HEK293 (cell line): ENCODE measurements around the gene SAMD4B.
A peak's percentile ranks its signal among the peaks of the same experiment; 100 is the strongest.

ENCODE experiments used
- CTCF ChIA-PET: fragments of 350-600 bp; formaldehyde crosslinking; extraction: SDS; loops from one replicate; lab custom pipeline; 2021; ENCODE audit warnings: antibody characterized with exemption; lab: Yijun Ruan, JAX
- POLR2A ChIA-PET: fragments of 300-600 bp; formaldehyde crosslinking; extraction: SDS; loops from one replicate; lab custom pipeline; 2020; ENCODE audit warnings: antibody characterized with exemption, inconsistent platforms; lab: Yijun Ruan, JAX
- H3K27ac ChIP-seq: fragments of 200-500 bp; sonication (Bioruptor generic); 2 replicates; pipeline ENCODE4 v1.5.1; 2014; ENCODE audit warnings: low read depth, low read length, control low read depth, inconsistent platforms; ENCODE audit errors: extremely low read depth
- H3K36me3 ChIP-seq, 2 experiments: fragments of 200-500 bp in 1 of 2; sonication (Bioruptor generic) in 1 of 2; 1 replicate in 1 of 2; 2 replicates in 1 of 2; pipeline ENCODE4 v1.5.1; 2014 to 2017; ENCODE audit warnings: inconsistent platforms in 2 of 2, low read length in 2 of 2; ENCODE audit not compliant: control insufficient read depth in 2 of 2, insufficient read depth in 1 of 2
- H3K4me1 ChIP-seq: fragments of 200-500 bp; sonication (Bioruptor generic); 2 replicates; pipeline ENCODE4 v1.5.1; 2014; ENCODE audit warnings: mild to moderate bottlenecking, low read length, inconsistent platforms; ENCODE audit not compliant: control insufficient read depth, insufficient read depth
- H3K4me3 ChIP-seq: 2 replicates; pipeline ENCODE4 v1.5.1; 2011; ENCODE audit warnings: low read depth, mild to moderate bottlenecking, control low read depth, low read length, moderate library complexity
- H3K9me3 ChIP-seq: fragments of 200-500 bp; sonication (Bioruptor generic); 2 replicates; pipeline ENCODE4 v1.5.1; 2014; ENCODE audit warnings: low read depth, low read length, inconsistent platforms; ENCODE audit not compliant: control insufficient read depth, insufficient read depth
- KLF8 ChIP-seq: fragments of 450-650 bp; formaldehyde crosslinking; IDR thresholded peaks from 2 replicates; pipeline ENCODE4 v1.5.1; 2016; ENCODE audit warnings: missing biosample characterization, missing genetic modification characterization
- KLF9 ChIP-seq: fragments of 450-650 bp; formaldehyde crosslinking; IDR thresholded peaks from 2 replicates; pipeline ENCODE4 v1.5.1; 2016; ENCODE audit warnings: missing biosample characterization, missing genetic modification characterization, low read depth
- SP3 ChIP-seq: fragments of 450-650 bp; formaldehyde crosslinking; IDR thresholded peaks from 2 replicates; pipeline ENCODE4 v1.5.1; 2016; ENCODE audit warnings: missing biosample characterization, missing genetic modification characterization
- ZBTB21 ChIP-seq: fragments of 450-650 bp; formaldehyde crosslinking; IDR thresholded peaks from 2 replicates; pipeline ENCODE4 v1.5.1; 2017; ENCODE audit warnings: missing biosample characterization, missing genetic modification characterization
- ZFP69B ChIP-seq: fragments of 450-650 bp; formaldehyde crosslinking; IDR thresholded peaks from 2 replicates; pipeline ENCODE4 v1.5.1; 2016; ENCODE audit warnings: missing biosample characterization, missing genetic modification characterization
- ZNF138 ChIP-seq: fragments of 450-650 bp; formaldehyde crosslinking; IDR thresholded peaks from 2 replicates; pipeline ENCODE4 v1.5.1; 2016; ENCODE audit warnings: missing biosample characterization, missing genetic modification characterization, borderline replicate concordance
- ZNF146 ChIP-seq: fragments of 450-650 bp; formaldehyde crosslinking; IDR thresholded peaks from 2 replicates; pipeline ENCODE4 v1.5.1; 2016; ENCODE audit warnings: missing biosample characterization, missing genetic modification characterization
- ZNF530 ChIP-seq: fragments of 450-650 bp; formaldehyde crosslinking; IDR thresholded peaks from 2 replicates; pipeline ENCODE4 v1.5.1; 2016; ENCODE audit warnings: low read depth, missing biosample characterization, missing genetic modification characterization
- ZNF585B ChIP-seq: fragments of 450-650 bp; formaldehyde crosslinking; IDR thresholded peaks from 2 replicates; pipeline ENCODE4 v1.5.1; 2016; ENCODE audit warnings: missing biosample characterization, missing genetic modification characterization
- ZNF596 ChIP-seq: fragments of 450-650 bp; IDR thresholded peaks from 2 replicates; pipeline ENCODE4 v1.5.0; 2018; ENCODE audit warnings: missing biosample characterization, mild to moderate bottlenecking, missing genetic modification characterization, moderate library complexity
- ZNF664 ChIP-seq: fragments of 450-650 bp; formaldehyde crosslinking; IDR thresholded peaks from 2 replicates; pipeline ENCODE4 v1.5.1; 2016; ENCODE audit warnings: missing biosample characterization, missing genetic modification characterization
- ZNF768 ChIP-seq: fragments of 450-650 bp; formaldehyde crosslinking; IDR thresholded peaks from 2 replicates; pipeline ENCODE4 v1.5.1; 2018; ENCODE audit warnings: missing biosample characterization, mild to moderate bottlenecking, missing genetic modification characterization
- ZSCAN30 ChIP-seq: fragments of 450-650 bp; IDR thresholded peaks from 2 replicates; pipeline ENCODE4 v1.5.1; 2018; ENCODE audit warnings: missing biosample characterization, mild to moderate bottlenecking, missing genetic modification characterization, moderate library complexity
- TF ChIP-seq, protein P1 (sequence below): fragments of 450-650 bp; formaldehyde crosslinking; IDR thresholded peaks from 2 replicates; pipeline ENCODE4 v1.5.1; 2016; ENCODE audit warnings: missing biosample characterization, missing genetic modification characterization
- TF ChIP-seq, protein P2 (sequence below): fragments of 450-650 bp; formaldehyde crosslinking; IDR thresholded peaks from 2 replicates; pipeline ENCODE4 v1.5.1; 2016; ENCODE audit warnings: missing biosample characterization, missing genetic modification characterization
- TF ChIP-seq, protein P3 (sequence below): fragments of 450-650 bp; IDR thresholded peaks from 2 replicates; pipeline ENCODE4 v1.5.1; 2018; ENCODE audit warnings: missing biosample characterization, mild to moderate bottlenecking, missing genetic modification characterization
- TF ChIP-seq, protein P4 (sequence below): fragments of 450-650 bp; formaldehyde crosslinking; IDR thresholded peaks from 2 replicates; pipeline ENCODE4 v1.5.1; 2016; ENCODE audit warnings: missing biosample characterization, missing genetic modification characterization
- TF ChIP-seq, protein P5 (sequence below): fragments of 450-650 bp; formaldehyde crosslinking; IDR thresholded peaks from 2 replicates; pipeline ENCODE4 v1.5.1; 2016; ENCODE audit warnings: missing biosample characterization, missing genetic modification characterization

The SAMD4B gene

DNA sequence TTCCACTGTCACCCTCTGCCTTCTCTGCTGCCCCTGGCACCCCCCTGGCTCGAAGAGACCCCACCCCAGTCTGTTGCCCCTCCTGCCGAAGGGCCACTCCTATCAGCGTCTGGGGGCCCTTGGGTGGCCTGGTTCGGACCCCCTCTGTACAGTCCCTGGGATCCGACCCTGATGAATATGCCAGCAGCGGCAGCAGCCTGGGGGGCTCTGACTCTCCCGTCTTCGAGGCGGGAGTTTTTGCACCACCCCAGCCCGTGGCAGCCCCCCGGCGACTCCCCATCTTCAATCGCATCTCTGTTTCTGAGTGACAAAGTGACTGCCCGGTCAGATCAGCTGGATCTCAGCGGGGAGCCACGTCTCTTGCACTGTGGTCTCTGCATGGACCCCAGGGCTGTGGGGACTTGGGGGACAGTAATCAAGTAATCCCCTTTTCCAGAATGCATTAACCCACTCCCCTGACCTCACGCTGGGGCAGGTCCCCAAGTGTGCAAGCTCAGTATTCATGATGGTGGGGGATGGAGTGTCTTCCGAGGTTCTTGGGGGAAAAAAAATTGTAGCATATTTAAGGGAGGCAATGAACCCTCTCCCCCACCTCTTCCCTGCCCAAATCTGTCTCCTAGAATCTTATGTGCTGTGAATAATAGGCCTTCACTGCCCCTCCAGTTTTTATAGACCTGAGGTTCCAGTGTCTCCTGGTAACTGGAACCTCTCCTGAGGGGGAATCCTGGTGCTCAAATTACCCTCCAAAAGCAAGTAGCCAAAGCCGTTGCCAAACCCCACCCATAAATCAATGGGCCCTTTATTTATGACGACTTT, 66.4 kb downstream of the SAMD4B start (continued):
- TF ChIP-seq, protein P1, sequence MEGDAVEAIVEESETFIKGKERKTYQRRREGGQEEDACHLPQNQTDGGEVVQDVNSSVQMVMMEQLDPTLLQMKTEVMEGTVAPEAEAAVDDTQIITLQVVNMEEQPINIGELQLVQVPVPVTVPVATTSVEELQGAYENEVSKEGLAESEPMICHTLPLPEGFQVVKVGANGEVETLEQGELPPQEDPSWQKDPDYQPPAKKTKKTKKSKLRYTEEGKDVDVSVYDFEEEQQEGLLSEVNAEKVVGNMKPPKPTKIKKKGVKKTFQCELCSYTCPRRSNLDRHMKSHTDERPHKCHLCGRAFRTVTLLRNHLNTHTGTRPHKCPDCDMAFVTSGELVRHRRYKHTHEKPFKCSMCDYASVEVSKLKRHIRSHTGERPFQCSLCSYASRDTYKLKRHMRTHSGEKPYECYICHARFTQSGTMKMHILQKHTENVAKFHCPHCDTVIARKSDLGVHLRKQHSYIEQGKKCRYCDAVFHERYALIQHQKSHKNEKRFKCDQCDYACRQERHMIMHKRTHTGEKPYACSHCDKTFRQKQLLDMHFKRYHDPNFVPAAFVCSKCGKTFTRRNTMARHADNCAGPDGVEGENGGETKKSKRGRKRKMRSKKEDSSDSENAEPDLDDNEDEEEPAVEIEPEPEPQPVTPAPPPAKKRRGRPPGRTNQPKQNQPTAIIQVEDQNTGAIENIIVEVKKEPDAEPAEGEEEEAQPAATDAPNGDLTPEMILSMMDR (tag by site-specific recombination) = no peak
- TF ChIP-seq, all 188 proteins: peak for 19

DNA sequence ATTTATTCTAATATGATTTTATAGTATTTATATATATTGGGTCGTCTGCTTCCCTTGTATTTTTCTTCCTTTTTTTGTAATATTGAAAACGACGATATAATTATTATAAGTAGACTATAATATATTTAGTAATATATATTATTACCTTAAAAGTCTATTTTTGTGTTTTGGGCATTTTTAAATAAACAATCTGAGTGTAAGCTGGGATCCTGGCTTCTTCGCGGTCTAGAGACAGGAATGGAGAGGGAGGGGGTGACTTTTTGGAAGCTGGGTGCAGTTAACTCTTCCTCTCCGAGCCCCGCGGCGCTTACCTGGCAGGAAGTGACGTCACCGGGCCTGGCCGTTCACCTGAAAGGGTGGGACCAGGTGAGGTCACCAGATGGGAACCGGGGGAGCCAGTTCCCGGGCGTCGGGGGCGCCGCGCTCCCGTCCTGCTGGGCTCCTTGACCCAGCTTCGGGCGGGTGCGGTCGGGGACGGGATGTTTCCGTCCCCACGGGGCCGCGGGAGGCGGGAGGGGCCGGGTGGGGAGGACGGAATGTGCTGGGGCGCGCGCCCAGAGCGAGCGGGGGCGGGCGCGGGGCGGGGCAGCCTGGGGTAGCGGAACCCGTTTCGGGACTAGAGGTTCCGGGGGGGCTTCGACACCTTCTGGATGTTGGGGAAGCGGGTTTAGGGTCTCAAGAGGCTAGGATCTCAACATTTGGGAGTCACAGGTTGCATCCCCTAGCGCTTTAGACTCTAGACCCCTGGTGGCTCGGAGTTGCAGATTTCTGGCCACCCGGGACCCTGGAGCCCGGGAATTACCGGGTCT, 67.2 kb downstream of the SAMD4B start:
- Histone ChIP-seq H3K9me3 (no peaks in the 10 kb centered on the region), H3K36me3 (peaks cover 3 to 4% of the 10 kb centered on the region in 2 experiments; a peak in 2 of 3 replicates), H3K27ac (peak overlapping the region; percentile 89), H3K4me1 (peaks cover 44% of the 10 kb centered on the region), H3K4me3 (peak overlapping the region; percentile 51)
- POLR2A ChIA-PET = interaction anchor here (0.6 to 11.2 kb wide), 8 partner anchors 11 to 471 kb away, joined by 3 to 175 read pairs (median 4); partner anchors contain the start of genes MED29, PAF1, RPS16 and TIMM50
- CTCF ChIA-PET = interaction anchor here (0.6 to 4.6 kb wide), 4 partner anchors 10 to 97 kb away, joined by 3 to 41 read pairs (median 4); no protein-coding TSS in a partner anchor
- TF ChIP-seq ZNF664 (tag by site-specific recombination) (0 out of 2 replicates have a peak, but pooled peaks have one; percentile 46), ZNF768 (tag by site-specific recombination) (no peak), ZNF146 (tag by site-specific recombination) (no peak), ZNF138 (tag by site-specific recombination) (no peak), ZNF530 (tag by site-specific recombination) (no peak), KLF8 (tag by site-specific recombination) (peak; percentile 97), ZFP69B (tag by site-specific recombination) (peak; percentile 73), ZNF596 (tag by site-specific recombination) (peak; percentile 35; the same call in 1 of the 2 replicates), SP3 (tag by site-specific recombination) (peak; percentile 79), ZSCAN30 (peak; percentile 91), ZBTB21 (tag by site-specific recombination) (peak; percentile 91), KLF9 (tag by site-specific recombination) (peak; percentile 88), ZNF585B (0 out of 2 replicates have a peak, but pooled peaks have one; percentile 15)
- TF ChIP-seq, protein P2, sequence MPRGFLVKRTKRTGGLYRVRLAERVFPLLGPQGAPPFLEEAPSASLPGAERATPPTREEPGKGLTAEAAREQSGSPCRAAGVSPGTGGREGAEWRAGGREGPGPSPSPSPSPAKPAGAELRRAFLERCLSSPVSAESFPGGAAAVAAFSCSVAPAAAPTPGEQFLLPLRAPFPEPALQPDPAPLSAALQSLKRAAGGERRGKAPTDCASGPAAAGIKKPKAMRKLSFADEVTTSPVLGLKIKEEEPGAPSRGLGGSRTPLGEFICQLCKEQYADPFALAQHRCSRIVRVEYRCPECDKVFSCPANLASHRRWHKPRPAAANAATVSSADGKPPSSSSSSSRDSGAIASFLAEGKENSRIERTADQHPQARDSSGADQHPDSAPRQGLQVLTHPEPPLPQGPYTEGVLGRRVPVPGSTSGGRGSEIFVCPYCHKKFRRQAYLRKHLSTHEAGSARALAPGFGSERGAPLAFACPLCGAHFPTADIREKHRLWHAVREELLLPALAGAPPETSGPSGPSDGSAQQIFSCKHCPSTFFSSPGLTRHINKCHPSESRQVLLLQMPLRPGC (tag by site-specific recombination) = peak; percentile 63; the same call in 1 of the 2 replicates
- TF ChIP-seq, protein P3, sequence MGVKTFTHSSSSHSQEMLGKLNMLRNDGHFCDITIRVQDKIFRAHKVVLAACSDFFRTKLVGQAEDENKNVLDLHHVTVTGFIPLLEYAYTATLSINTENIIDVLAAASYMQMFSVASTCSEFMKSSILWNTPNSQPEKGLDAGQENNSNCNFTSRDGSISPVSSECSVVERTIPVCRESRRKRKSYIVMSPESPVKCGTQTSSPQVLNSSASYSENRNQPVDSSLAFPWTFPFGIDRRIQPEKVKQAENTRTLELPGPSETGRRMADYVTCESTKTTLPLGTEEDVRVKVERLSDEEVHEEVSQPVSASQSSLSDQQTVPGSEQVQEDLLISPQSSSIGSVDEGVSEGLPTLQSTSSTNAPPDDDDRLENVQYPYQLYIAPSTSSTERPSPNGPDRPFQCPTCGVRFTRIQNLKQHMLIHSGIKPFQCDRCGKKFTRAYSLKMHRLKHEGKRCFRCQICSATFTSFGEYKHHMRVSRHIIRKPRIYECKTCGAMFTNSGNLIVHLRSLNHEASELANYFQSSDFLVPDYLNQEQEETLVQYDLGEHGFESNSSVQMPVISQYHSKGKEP = peak; percentile 31
- TF ChIP-seq, protein P4, sequence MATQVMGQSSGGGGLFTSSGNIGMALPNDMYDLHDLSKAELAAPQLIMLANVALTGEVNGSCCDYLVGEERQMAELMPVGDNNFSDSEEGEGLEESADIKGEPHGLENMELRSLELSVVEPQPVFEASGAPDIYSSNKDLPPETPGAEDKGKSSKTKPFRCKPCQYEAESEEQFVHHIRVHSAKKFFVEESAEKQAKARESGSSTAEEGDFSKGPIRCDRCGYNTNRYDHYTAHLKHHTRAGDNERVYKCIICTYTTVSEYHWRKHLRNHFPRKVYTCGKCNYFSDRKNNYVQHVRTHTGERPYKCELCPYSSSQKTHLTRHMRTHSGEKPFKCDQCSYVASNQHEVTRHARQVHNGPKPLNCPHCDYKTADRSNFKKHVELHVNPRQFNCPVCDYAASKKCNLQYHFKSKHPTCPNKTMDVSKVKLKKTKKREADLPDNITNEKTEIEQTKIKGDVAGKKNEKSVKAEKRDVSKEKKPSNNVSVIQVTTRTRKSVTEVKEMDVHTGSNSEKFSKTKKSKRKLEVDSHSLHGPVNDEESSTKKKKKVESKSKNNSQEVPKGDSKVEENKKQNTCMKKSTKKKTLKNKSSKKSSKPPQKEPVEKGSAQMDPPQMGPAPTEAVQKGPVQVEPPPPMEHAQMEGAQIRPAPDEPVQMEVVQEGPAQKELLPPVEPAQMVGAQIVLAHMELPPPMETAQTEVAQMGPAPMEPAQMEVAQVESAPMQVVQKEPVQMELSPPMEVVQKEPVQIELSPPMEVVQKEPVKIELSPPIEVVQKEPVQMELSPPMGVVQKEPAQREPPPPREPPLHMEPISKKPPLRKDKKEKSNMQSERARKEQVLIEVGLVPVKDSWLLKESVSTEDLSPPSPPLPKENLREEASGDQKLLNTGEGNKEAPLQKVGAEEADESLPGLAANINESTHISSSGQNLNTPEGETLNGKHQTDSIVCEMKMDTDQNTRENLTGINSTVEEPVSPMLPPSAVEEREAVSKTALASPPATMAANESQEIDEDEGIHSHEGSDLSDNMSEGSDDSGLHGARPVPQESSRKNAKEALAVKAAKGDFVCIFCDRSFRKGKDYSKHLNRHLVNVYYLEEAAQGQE = no peak
- TF ChIP-seq, protein P5, sequence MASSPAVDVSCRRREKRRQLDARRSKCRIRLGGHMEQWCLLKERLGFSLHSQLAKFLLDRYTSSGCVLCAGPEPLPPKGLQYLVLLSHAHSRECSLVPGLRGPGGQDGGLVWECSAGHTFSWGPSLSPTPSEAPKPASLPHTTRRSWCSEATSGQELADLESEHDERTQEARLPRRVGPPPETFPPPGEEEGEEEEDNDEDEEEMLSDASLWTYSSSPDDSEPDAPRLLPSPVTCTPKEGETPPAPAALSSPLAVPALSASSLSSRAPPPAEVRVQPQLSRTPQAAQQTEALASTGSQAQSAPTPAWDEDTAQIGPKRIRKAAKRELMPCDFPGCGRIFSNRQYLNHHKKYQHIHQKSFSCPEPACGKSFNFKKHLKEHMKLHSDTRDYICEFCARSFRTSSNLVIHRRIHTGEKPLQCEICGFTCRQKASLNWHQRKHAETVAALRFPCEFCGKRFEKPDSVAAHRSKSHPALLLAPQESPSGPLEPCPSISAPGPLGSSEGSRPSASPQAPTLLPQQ (tag by site-specific recombination) = peak; percentile 68; the same call in 1 of the 2 replicates
